ENCODE measurements around the gene CLK2. TPM values are rescaled to one million over a fixed set of nuclear protein-coding genes. Genes with fewer than 3 reads are reported as not detected.

CLK2 gene
- total and polyA plus RNA-seq, 9 of the 15 experiments (the other 6 are each of a cell fraction or from before 2014, with no cell fraction given): 13.5 to 81.4 (median 39.6) TPM

DNA sequence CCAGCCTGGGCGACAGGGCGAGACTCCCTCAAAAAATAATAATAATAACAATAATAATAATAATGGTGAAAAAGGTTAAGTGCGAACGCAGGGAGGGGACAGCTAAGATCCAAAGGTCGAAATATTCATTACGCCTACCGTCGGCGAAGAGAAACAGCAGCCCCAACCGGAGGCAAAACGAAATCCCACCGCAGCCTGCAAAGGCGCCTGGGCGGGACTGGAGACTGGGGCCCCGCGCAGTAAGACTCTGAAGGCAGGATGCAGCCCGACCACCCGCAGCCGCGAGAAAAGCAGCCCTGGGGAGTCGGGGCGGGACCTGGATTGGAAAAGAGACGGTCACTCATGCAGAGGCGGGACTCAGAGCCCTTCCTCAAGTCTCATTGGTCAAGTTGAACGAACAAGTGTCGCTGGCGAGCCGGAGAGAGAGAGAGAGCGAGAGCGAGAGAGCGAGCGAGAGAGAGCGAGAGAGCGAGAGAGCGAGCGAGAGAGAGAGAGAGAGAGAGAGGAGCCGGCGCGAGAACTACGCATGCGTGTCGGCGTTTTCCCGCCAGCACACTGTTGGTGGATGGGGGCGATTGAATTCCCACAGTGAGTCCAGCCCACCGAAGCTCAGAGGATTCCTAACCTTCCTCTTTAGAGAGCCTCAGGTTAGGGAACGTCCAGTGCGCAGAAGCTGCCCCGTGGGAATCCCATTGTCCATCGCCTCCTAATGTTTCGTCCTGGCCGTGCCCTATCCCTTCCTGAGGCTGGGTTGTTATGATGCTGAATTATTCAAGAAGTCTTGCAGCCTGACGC, 28.7 kb downstream of the CLK2 start (continued):
- TF ChIP-seq, protein P1, sequence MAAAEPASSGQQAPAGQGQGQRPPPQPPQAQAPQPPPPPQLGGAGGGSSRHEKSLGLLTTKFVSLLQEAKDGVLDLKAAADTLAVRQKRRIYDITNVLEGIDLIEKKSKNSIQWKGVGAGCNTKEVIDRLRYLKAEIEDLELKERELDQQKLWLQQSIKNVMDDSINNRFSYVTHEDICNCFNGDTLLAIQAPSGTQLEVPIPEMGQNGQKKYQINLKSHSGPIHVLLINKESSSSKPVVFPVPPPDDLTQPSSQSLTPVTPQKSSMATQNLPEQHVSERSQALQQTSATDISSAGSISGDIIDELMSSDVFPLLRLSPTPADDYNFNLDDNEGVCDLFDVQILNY (CRISPR knock-in tag; IDR thresholded peaks at IDR 0.05): peak; percentile 99
- TF ChIP-seq, protein P2, sequence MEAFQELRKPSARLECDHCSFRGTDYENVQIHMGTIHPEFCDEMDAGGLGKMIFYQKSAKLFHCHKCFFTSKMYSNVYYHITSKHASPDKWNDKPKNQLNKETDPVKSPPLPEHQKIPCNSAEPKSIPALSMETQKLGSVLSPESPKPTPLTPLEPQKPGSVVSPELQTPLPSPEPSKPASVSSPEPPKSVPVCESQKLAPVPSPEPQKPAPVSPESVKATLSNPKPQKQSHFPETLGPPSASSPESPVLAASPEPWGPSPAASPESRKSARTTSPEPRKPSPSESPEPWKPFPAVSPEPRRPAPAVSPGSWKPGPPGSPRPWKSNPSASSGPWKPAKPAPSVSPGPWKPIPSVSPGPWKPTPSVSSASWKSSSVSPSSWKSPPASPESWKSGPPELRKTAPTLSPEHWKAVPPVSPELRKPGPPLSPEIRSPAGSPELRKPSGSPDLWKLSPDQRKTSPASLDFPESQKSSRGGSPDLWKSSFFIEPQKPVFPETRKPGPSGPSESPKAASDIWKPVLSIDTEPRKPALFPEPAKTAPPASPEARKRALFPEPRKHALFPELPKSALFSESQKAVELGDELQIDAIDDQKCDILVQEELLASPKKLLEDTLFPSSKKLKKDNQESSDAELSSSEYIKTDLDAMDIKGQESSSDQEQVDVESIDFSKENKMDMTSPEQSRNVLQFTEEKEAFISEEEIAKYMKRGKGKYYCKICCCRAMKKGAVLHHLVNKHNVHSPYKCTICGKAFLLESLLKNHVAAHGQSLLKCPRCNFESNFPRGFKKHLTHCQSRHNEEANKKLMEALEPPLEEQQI (IDR thresholded peaks at IDR 0.05): peak; percentile 98
- TF ChIP-seq, protein P3, sequence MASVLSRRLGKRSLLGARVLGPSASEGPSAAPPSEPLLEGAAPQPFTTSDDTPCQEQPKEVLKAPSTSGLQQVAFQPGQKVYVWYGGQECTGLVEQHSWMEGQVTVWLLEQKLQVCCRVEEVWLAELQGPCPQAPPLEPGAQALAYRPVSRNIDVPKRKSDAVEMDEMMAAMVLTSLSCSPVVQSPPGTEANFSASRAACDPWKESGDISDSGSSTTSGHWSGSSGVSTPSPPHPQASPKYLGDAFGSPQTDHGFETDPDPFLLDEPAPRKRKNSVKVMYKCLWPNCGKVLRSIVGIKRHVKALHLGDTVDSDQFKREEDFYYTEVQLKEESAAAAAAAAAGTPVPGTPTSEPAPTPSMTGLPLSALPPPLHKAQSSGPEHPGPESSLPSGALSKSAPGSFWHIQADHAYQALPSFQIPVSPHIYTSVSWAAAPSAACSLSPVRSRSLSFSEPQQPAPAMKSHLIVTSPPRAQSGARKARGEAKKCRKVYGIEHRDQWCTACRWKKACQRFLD (CRISPR knock-in tag; IDR thresholded peaks at IDR 0.05): peak; percentile 87
- TF ChIP-seq, protein P4, sequence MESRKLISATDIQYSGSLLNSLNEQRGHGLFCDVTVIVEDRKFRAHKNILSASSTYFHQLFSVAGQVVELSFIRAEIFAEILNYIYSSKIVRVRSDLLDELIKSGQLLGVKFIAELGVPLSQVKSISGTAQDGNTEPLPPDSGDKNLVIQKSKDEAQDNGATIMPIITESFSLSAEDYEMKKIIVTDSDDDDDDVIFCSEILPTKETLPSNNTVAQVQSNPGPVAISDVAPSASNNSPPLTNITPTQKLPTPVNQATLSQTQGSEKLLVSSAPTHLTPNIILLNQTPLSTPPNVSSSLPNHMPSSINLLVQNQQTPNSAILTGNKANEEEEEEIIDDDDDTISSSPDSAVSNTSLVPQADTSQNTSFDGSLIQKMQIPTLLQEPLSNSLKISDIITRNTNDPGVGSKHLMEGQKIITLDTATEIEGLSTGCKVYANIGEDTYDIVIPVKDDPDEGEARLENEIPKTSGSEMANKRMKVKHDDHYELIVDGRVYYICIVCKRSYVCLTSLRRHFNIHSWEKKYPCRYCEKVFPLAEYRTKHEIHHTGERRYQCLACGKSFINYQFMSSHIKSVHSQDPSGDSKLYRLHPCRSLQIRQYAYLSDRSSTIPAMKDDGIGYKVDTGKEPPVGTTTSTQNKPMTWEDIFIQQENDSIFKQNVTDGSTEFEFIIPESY (CRISPR knock-in tag; IDR thresholded peaks at IDR 0.05): peak; percentile 88
- peak; percentile 95 for TF ChIP-seq TAF9B (IDR thresholded peaks at IDR 0.05; ENCODE audit: partially characterized antibody)
- peak; percentile 88; the same call in 1 of the 2 replicates for TF ChIP-seq KLF13 (tag; IDR thresholded peaks at IDR 0.05; ENCODE audit: borderline replicate concordance, low read depth)
- TF ChIP-seq, protein P5, sequence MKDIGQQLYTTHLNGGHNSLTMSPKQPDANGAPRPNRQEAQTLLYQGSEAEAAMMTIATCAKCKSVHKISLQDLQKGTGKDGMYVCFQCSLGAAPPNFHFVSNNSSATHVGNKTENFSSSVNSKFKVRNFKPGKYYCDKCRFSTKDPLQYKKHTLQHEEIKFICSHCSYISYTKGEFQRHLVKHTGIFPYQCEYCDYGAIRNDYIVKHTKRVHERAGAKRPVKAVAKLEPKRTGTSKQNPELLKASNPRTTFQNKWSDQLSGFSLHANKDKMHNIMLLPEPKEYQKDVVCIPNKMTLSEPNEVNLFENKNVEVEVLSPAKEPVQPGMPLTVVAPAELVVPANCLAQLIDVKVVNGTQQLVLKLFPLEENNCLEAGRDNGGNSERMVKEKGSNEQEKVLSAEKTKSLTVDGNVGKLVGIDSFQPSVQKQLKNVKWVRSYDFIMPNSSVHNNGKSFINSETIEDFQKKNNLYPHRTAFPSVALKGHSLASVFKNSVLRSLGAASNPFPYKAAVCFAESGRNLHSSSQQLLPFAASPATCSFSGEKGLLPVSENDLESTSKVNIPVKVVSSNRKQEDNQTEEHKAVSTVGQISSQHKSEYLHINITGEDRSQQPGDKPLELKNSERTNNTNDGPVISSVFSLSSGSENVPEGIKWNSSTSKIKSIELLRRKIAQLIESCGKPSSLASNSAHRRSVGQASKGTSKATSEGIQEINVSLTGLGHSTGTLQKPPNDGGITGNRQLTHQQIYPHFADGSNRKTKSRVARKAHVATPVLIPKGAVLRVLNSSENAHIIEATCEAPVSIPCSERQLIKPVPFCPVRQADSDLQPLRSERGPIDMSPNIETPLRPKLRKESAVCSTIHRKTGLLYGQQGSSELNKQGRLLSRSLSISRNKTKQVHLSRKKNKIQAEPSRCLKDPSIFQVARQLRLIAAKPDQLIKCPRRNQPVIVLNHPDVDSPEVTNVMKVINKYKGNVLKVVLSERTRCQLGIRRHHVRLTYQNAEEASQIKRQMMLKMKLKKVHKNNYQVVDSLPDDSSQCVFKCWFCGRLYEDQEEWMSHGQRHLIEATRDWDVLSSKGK (CRISPR knock-in tag; IDR thresholded peaks at IDR 0.05): no peak
- no peak for TF ChIP-seq ZNF274 (IDR thresholded peaks at IDR 0.05; ENCODE audit: borderline replicate concordance, low read depth, low read length)
- TF ChIP-seq, protein P6, sequence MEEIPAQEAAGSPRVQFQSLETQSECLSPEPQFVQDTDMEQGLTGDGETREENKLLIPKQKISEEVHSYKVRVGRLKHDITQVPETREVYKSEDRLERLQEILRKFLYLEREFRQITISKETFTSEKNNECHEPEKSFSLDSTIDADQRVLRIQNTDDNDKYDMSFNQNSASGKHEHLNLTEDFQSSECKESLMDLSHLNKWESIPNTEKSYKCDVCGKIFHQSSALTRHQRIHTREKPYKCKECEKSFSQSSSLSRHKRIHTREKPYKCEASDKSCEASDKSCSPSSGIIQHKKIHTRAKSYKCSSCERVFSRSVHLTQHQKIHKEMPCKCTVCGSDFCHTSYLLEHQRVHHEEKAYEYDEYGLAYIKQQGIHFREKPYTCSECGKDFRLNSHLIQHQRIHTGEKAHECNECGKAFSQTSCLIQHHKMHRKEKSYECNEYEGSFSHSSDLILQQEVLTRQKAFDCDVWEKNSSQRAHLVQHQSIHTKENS (CRISPR knock-in tag; IDR thresholded peaks at IDR 0.05): no peak
- TF ChIP-seq, protein P7, sequence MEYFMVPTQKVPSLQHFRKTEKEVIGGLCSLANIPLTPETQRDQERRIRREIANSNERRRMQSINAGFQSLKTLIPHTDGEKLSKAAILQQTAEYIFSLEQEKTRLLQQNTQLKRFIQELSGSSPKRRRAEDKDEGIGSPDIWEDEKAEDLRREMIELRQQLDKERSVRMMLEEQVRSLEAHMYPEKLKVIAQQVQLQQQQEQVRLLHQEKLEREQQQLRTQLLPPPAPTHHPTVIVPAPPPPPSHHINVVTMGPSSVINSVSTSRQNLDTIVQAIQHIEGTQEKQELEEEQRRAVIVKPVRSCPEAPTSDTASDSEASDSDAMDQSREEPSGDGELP (CRISPR knock-in tag; IDR thresholded peaks at IDR 0.05; ENCODE audit: borderline replicate concordance): peak; percentile 89
- TF ChIP-seq ARID2 (IDR thresholded peaks at IDR 0.05): peak; percentile 60; the same call in 1 of the 2 replicates
- TF ChIP-seq BACH1 (tag; IDR thresholded peaks at IDR 0.05): no peak
